Stomach (tissue), 9 donors: ENCODE measurements around the gene EXOC2. TPM values are rescaled to one million over a fixed set of nuclear protein-coding genes. Genes with fewer than 3 reads are reported as not detected.

Experiments
- DNase-seq, 2 donors: peaks; one replicate each; pipeline versions ENCODE4 v3.0.0 to v3.0.0-alpha.2; 2013 to 2019
- H3K27ac ChIP-seq, 5 donors: fragments of 200-600 bp in 4 of 5; sonication (generic) in 4 of 5; one replicate each; pipeline ENCODE4 v1.5.1; 2013 to 2019; ENCODE audit warnings: mild to moderate bottlenecking in 1 of 5, moderate library complexity in 1 of 5
- H3K27me3 ChIP-seq, 3 donors: fragments of 200-600 bp; sonication (generic); one replicate each; pipeline ENCODE4 v1.5.1; 2017 to 2019; ENCODE audit warnings: mixed run types in 1 of 3
- H3K36me3 ChIP-seq, 4 donors: fragments of 200-600 bp; sonication (generic); 1 replicate in 3 of 4; 2 replicates in 1 of 4; pipeline ENCODE4 v1.5.1; 2016 to 2019
- H3K4me1 ChIP-seq, 4 donors: fragments of 200-600 bp; sonication (generic); one replicate each; pipeline ENCODE4 v1.5.1; 2016 to 2019
- H3K4me3 ChIP-seq, 4 donors: fragments of 200-600 bp; sonication (generic) in 3 of 4; one replicate each; pipeline ENCODE4 v1.5.1; 2016 to 2019; ENCODE audit warnings: mild to moderate bottlenecking in 1 of 4
- H3K9me3 ChIP-seq, 4 donors: fragments of 200-600 bp; sonication (generic); one replicate each; pipeline ENCODE4 v1.5.1; 2016 to 2019
- EP300 ChIP-seq: sonication (generic); formaldehyde crosslinking; IDR thresholded peaks from one replicate; pipeline ENCODE4 v1.6.1; 2017; ENCODE audit warnings: antibody characterized with exemption
- POLR2A ChIP-seq, 4 donors: fragments of 450-650 bp; IDR thresholded peaks; one replicate each; pipeline ENCODE4 v1.6.1; 2016; ENCODE audit warnings: antibody characterized with exemption in 4 of 4, control low read depth in 2 of 4, mild to moderate bottlenecking in 1 of 4, moderate library complexity in 1 of 4
- POLR2AphosphoS5 ChIP-seq, 3 donors: sonication (generic); formaldehyde crosslinking; IDR thresholded peaks; one replicate each; pipeline ENCODE4 v1.6.1; 2016; ENCODE audit warnings: antibody characterized with exemption in 3 of 3
- WGBS, 5 donors: extraction: QIAGEN DNeasy Blood & Tissue Kit in 3 of 5; methylation state at CpG; one replicate each; pipeline versions ENCODE4 v1.1.5 to v1.1.7; 2013 to 2018; 5-methylcytosine and 5-hydroxymethylcytosine counted together
- intact Hi-C: fragments of 100-400 bp; cut with DNase I; formaldehyde crosslinking; loops from one replicate; pipeline ENCODE4 v1.15.1; 2023; ENCODE audit warnings: low total_unique reads
- polyA plus RNA-seq, 3 donors: library from polyadenylated mRNA; stranded (reverse); fragments of 200-250 nt; gene quantifications; one replicate each; pipeline ENCODE4 v1.2.3, GENCODE V29; 2013
- total RNA-seq, 5 donors: library from RNA; depleted of rRNA; stranded (reverse); fragments of >200 nt; gene quantifications; one replicate each; pipeline versions ENCODE4 v1.1.0 to v1.2.3, GENCODE V29; 2014 to 2016
- TF ChIP-seq, protein P1 (sequence below), 7 experiments: fragments of 450-650 bp in 4 of 7; fragments of 200-600 bp in 3 of 7; sonication (generic) in 3 of 7; IDR thresholded peaks; one replicate each; pipeline ENCODE4 v1.5.1; 2016 to 2019; ENCODE audit warnings: antibody characterized with exemption in 7 of 7, control low read depth in 2 of 7, mild to moderate bottlenecking in 1 of 7
- donor health status: healthy with polysubstance abuse.
- donor health status: Bipolar disorder and iron deficiency.
- donor health status: healthy.

EXOC2 gene
- total and polyA plus RNA-seq, 8 donors = 5.3 to 39.7 (median 13.8) TPM

DNA sequence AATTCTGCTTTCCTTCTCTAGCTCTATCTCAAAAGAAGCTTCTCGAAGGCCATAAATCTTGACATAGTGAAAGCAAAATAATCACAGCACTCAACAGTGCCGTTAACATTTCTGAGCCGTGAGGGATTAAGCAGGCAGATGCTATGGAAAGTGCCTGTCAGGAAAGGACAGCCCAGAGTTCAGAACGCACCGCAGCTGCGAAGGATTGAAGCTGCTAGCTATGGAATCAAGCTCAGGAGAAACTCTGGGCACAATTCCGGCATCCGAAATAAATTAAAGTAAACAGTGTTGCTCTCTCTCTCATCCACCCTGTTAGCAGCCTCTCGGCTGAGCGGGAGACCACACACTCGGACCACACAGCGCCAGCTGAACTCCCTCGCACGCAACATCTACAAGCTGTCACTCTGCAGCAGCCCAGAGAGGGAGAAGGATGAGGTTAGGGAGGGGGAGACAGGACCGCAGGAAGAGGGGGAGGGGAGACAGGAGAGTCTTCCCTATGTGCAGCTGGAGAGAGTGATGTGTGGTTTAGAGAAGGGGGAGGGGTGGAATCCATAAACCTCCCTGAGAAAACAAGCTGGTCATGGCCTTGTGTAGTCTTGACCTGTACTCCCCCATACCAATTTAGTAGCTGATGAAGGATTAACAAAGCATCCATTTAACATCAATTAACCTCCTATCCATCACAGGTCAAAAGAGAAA is 9.0 kb downstream of the EXOC2 start:
- H3K27ac ChIP-seq = peak overlapping the region; percentile 16 to 78 (median 57)
- WGBS, 5 donors = 52 to 69% (median 59%) methylated on average over 15 of the region's 15 CpGs
- H3K9me3 ChIP-seq = no peaks in the 10 kb centered on the region
- peaks cover 0 to 47% (median 23%) of the 10 kb centered on the region in 4 donors for H3K4me1 ChIP-seq
- intact Hi-C loops = no loop called here
- H3K27me3 ChIP-seq = no peaks in the 10 kb centered on the region
- peak overlapping the region; percentile 14 to 28 (median 17) for H3K4me3 ChIP-seq
- DNase-seq = peak in 1 of 2 donors; percentile 89
- peaks cover 0 to 10% (median 4%) of the 10 kb centered on the region in 4 donors for H3K36me3 ChIP-seq
- TF ChIP-seq POLR2A (IDR thresholded peaks at IDR 0.05) (no peak), POLR2AphosphoS5 (IDR thresholded peaks at IDR 0.05) (no peak), EP300 (no peak)
- TF ChIP-seq, protein P1, sequence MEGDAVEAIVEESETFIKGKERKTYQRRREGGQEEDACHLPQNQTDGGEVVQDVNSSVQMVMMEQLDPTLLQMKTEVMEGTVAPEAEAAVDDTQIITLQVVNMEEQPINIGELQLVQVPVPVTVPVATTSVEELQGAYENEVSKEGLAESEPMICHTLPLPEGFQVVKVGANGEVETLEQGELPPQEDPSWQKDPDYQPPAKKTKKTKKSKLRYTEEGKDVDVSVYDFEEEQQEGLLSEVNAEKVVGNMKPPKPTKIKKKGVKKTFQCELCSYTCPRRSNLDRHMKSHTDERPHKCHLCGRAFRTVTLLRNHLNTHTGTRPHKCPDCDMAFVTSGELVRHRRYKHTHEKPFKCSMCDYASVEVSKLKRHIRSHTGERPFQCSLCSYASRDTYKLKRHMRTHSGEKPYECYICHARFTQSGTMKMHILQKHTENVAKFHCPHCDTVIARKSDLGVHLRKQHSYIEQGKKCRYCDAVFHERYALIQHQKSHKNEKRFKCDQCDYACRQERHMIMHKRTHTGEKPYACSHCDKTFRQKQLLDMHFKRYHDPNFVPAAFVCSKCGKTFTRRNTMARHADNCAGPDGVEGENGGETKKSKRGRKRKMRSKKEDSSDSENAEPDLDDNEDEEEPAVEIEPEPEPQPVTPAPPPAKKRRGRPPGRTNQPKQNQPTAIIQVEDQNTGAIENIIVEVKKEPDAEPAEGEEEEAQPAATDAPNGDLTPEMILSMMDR (IDR thresholded peaks at IDR 0.05) = no peak

DNA sequence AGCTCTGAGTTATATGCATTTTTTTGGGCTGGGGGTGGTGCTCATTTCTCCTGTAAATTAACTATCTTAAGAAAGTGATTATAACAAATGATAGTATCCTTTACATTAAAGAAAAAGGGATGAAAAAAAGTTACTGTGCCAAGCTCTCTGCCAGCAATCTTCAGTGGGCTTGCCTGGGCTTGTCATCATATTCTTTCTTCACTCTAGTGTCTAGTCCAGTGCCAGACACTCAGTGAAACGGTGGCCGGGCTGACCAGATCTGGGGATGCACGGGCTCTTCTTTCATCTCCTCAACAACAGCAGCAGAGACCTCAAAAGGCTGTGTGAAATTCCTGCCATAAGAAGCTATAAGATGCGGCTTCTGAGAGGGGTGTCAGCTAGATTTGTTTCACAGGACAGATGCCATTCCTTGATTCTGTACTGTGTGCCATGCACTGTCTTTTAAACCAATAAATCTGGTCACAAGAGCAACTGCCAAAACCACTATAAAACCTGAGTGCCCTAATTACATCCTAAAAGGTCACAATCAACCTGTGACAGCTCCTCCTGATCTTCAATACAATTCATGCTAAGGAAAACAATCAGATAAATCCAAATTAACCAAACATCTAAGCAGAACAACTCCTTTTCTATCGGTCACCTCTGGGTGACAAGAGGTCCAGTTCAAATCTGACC is 12.1 kb downstream of the EXOC2 start:
- TF ChIP-seq, protein P1 (IDR thresholded peaks at IDR 0.05) = no peak
- no peak for TF ChIP-seq EP300
- TF ChIP-seq POLR2AphosphoS5 (IDR thresholded peaks at IDR 0.05) = no peak
- TF ChIP-seq POLR2A (IDR thresholded peaks at IDR 0.05) = no peak
- Histone ChIP-seq H3K27ac (peak overlapping the region in 1 of 5 donors; percentile 52), H3K4me3 (no peak overlapping the region), H3K9me3 (no peaks in the 10 kb centered on the region), H3K36me3 (no peaks in the 10 kb centered on the region), H3K4me1 (peaks cover 0 to 47% (median 24%) of the 10 kb centered on the region in 4 donors), H3K27me3 (no peaks in the 10 kb centered on the region)
- 79 to 86% (median 82%) methylated on average over 5 of the region's 5 CpGs for WGBS, 5 donors
- intact Hi-C loops = no loop called here
- DNase-seq = no peak

DNA sequence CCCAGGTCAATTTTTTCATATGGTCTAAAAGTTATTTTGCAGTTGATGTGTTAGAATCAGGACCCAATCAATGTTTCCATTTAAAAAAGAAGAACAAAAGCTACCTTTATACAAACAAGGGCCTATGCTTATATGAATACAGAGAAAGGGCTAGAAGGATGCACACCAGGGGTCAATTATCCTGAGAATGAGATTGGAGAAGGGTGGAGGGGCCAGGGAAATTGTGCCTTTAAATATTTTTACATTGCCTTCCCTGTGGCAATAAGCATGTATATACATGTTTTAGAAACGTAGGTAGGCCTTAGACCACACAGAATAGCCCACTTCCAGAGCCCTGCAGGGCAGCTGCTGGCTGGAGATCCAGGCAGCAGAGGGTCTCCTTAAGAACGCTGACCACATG is 12.7 kb downstream of the EXOC2 start:
- intact Hi-C loops = no loop called here
- H3K27ac ChIP-seq = peak overlapping the region in 1 of 5 donors; percentile 52
- 60 to 87% (median 71%) methylated on average over 2 of the region's 2 CpGs for WGBS, 5 donors
- H3K36me3 ChIP-seq = no peaks in the 10 kb centered on the region
- H3K27me3 ChIP-seq = no peaks in the 10 kb centered on the region
- H3K4me1 ChIP-seq = peaks cover 0 to 47% (median 22%) of the 10 kb centered on the region in 4 donors
- H3K9me3 ChIP-seq = no peaks in the 10 kb centered on the region
- no peak for DNase-seq
- H3K4me3 ChIP-seq = no peak overlapping the region
- TF ChIP-seq POLR2AphosphoS5 (IDR thresholded peaks at IDR 0.05) = no peak
- TF ChIP-seq, protein P1 (IDR thresholded peaks at IDR 0.05) = no peak
- TF ChIP-seq POLR2A (IDR thresholded peaks at IDR 0.05) = no peak
- no peak for TF ChIP-seq EP300

DNA sequence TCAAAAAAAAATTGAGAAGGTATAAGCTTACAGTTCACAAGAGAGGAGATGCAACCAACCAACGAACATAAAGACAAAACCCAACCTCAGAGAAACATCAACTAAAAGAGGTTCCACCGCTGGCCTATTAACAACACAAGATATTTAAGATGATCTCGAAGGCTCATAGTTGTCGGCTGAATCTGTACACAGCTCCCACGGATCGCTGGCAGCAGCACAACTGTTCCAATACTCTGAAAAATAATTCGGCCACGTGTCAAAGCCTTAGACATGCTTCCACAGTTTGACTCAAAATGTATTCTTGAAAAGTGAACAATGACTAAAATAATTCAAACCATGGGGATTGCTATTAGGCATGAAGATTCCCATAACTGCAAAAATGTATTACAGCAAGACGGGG is 13.7 kb downstream of the EXOC2 start:
- no peak for DNase-seq
- peaks cover 0 to 38% (median 23%) of the 10 kb centered on the region in 4 donors for H3K4me1 ChIP-seq
- intact Hi-C loops = no loop called here
- TF ChIP-seq, protein P1 (IDR thresholded peaks at IDR 0.05) = no peak
- TF ChIP-seq POLR2AphosphoS5 (IDR thresholded peaks at IDR 0.05) (no peak), EP300 (no peak), POLR2A (IDR thresholded peaks at IDR 0.05) (no peak)
- H3K9me3 ChIP-seq = no peaks in the 10 kb centered on the region
- no peaks in the 10 kb centered on the region for H3K27me3 ChIP-seq
- WGBS, 5 donors = 67 to 78% (median 72%) methylated on average over 9 of the region's 9 CpGs
- no peaks in the 10 kb centered on the region for H3K36me3 ChIP-seq
- H3K27ac ChIP-seq = no peak overlapping the region
- no peak overlapping the region for H3K4me3 ChIP-seq
